Measurements from ENCODE around the gene RB1. TPM values are rescaled to one million over a fixed set of nuclear protein-coding genes. Genes with fewer than 3 reads are reported as not detected.
"Not testable (repeated sequence)": the region's sequence is repeated elsewhere in the genome, so short reads cannot be mapped to it uniquely, and the experiment has no call there.

Gene RB1
- total RNA-seq, 1 donor from 2014 or later: 44.9 TPM

DNA sequence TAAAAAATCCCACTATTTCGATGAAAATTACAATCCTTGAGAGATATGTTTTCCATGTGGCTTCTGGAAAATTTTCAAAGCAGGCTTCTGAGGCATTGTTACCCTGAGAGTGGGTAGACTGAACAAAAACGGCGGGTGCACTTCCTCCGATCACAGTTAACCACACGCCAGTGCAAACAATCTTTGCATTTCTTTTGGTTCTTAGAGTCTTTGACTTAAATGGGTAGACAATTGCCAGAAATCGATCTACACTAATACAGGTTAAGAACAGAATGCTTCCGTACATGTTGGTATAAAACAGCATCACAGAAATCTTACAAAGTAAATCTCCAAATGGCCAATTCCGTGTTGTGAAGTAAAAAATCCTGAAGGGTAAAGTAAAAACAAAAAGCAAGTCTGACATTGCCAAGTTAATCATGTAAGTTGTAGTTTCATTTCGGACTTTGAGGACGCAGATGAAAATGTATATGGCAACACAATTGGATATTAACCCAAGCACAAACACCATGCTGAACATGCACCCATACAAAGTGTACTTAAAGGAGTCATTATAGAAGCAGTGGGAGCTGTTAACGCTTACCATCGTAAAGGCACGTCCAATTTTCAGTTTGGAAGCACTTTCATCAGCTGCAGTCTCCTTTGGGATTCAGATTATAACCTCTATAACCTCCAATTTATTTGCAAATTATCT, 108.4 kb downstream of the RB1 start:
- DNase-seq: peak; percentile 67

DNA sequence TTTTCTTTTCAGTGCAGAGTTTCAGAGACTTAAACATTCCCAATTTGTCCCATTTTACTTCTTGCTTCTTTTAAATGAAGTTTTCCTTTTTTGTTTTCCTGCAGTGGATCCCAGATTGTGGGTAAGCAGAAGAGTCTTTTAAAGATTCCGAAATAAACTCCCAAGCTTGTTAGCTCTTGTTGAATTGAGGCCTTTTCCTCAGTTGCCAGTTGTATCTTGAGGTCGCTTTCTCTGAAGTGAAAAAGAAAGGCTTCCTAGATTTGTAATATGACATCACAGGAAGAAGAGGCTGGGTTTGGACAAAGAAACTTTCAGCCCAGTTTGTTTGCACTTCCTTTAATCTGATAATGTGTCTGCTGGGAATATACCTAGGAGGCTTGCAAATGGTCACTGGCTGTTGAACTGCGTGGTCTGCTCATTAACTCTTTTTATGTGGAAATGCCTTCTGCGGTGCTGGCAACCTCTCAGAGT, 109.4 kb downstream of the RB1 start, which contains the start of gene LPAR6:
Gene LPAR6, minus strand, starts transcription at position 233 of the 471 bp plus-strand sequence. CDS start 690 bp downstream, outside the sequence.
- peak; percentile 78 for DNase-seq

DNA sequence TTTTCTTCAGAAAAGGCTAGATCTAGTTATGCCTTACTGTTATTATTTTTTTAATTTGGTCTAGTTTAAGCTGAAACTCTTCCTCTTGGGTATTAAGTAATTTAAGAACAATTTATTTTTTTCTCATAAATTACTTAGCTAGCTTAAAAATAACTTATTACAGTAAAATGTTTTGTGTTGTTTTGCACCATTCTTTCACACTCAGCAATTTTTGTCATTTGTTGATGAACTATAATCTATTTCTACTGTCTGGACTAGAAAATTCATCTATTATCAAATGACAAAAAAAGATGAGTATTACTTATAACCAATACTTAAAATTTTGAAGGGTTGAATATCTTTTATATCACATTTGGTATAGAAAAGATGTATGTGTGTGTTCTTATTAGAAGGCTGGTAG, 111.0 kb downstream of the RB1 start:
- DNase-seq: no peak

- DNase-seq: no peak
Observed at GRCh38 chr13:48415516-48415915, 112.0 kb downstream of the RB1 start.

DNA sequence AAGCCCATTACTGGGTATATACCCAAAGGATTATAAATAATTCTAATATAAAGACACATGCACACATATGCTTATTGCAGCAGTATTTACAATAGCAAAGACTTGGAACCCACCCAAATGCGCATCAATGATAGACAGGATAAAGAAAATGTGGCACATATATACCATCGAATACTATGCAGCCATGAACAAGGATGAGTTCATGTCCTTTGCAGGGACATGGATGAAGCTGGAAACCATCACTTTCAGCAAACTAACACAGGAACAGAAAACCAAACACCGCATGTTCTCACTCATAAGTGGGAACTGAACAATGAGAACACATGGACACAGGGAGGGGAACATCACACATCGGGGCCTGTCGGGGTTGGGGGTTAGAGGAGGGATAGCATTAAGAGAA, 118.5 kb downstream of the RB1 start:
- DNase-seq: not testable (repeated sequence)

DNA sequence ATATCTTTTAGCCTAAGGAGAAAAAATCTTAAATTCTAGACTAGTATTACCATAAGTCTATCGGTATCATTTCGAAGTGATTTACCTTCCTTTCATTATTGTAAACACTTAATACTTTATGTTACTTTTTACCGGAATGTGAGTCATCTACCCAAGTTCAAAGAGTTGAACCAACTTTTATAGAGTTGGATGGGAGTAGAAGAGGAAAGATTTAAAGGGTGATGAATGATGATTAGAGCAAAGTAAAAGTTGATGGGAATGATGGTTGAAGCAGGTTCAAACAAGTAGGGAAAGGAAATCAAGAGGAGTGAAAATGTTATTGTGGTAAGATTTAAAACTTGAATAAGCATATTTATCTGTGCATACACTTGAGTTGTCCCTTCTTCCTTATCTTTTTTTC, 120.7 kb downstream of the RB1 start:
- DNase-seq: no peak

DNA sequence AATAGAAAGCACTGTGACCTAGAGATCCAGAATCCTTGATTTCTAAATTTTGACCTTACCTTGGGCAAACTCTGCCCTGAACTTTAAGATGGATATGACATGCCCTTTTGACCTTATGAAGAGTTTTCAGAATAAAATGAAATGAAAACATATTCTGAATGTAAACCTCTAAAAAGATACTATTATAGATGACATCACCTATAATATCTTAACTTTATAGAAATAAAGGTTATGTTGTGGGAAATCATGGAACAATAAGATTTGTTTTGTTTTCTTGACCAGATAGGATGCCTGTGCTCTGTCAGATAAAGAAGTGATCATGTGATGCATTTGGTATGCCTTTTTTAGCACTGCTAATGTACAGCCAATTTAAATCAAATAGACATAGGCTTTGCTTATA, 122.5 kb downstream of the RB1 start:
- DNase-seq: no peak

DNA sequence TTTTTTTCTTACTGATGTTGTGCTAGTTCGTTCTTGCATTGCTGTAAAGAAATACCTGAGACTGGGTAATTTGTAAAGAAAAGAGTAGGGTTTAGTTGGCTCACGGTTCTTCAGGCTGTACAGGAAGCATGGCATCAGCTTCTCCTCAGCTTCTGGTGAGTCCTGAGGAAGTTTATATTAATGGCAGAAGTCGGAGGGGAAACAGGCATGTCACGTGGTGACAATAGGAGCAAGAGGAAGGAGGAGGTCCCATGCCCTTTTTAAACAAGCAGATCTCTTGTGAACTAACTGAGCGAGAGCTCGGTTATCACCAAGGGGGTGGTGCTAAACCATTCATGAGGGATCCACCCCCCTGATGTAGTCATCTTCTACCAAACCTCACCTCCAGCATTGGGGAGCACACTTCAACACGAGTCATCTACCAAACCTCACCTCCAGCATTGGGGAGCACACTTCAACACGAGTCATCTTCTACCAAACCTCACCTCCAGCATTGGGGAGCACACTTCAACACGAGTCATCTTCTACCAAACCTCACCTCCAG, 123.3 kb downstream of the RB1 start:
- DNase-seq: not testable (repeated sequence)

- no peak for DNase-seq
Observed at GRCh38 chr13:48429036-48429435, 125.5 kb downstream of the RB1 start.

- no peak for DNase-seq
Observed at GRCh38 chr13:48429886-48430285, 126.3 kb downstream of the RB1 start.

DNA sequence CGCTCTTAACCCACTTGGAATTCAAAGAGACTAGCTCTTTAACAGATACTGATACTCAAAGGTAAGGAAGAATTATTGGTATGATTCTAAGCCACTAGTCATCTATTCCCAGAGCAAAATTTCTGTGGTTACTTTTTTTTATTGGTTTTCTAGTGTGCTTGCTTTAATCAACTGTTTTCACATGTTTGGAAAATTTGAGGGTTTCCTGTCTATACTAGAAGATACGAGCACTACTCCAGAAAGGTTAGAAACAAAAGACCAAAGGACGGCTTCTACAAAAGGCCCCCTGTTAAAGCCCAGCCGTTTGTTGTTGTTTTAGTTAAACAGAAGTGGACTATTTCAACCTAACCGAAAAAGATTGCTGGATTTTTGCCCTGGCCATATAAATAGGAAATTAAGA, 127.9 kb downstream of the RB1 start:
- DNase-seq: no peak

- DNase-seq: peak; percentile 33
Observed at GRCh38 chr13:48431987-48432615, 128.6 kb downstream of the RB1 start.

DNA sequence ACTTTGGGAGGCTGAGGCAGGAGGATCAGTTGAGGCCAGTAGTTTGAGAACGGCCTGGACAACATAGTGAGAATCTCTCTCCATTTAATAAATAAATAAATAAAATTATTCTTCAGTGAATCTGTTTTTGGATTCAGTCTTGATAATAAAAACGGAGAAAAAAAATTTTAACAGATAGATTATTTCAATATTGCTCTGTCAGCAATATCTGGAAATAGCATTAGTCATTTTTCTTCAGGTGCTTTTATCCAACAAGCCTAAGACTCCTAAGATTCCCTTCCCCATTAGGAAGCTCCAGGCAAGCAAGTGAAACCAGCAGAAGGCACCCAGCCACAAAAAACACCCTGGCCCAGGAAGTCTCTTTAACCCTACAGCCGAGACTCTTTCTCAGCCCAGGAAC, 130.6 kb downstream of the RB1 start:
- DNase-seq: no peak

GRCh38 chr13:48436661-48437288, 133.2 kb downstream of the RB1 start:
- DNase-seq: no peak

- no peak for DNase-seq
Observed at GRCh38 chr13:48437371-48437770, 133.8 kb downstream of the RB1 start.

DNA sequence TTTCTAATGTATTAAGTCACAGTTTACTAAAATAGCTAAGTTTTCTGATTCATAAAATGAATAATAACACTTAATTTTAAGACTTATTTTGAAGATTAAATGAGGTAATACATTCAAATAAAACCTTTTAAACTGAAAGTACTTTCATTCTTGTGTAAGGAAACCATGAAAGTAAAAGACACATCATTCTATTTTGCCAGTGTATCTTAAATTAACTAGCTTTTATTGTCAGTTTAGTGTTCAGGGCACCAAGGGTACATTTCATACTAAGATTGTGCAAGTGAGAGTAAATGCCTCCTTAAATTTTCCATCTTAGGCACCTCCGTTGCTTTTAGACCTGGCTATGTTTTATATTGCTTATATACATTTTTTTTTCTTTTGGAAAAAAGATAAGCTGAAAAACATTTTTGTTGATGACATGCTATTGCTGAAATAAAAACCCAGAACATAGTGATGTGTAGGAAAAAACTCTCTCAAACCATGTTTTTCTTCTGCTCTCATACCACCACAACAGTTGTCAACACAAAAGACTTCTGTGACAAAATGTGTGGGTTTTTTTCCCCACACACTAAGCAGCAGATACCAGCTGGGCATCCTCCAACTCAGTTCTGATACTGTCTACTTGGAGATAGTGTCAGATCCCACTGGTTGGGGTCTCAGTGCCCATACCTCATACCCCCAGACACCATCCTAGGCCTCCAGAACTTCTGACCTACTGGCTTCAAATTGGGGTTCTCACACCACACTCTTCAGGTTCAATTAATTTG, 140.1 kb downstream of the RB1 start:
- DNase-seq: no peak

- DNase-seq: no peak
Observed at GRCh38 chr13:48446464-48446863, 142.9 kb downstream of the RB1 start.

- DNase-seq: no peak
Observed at GRCh38 chr13:48448285-48448958, 144.9 kb downstream of the RB1 start.

DNA sequence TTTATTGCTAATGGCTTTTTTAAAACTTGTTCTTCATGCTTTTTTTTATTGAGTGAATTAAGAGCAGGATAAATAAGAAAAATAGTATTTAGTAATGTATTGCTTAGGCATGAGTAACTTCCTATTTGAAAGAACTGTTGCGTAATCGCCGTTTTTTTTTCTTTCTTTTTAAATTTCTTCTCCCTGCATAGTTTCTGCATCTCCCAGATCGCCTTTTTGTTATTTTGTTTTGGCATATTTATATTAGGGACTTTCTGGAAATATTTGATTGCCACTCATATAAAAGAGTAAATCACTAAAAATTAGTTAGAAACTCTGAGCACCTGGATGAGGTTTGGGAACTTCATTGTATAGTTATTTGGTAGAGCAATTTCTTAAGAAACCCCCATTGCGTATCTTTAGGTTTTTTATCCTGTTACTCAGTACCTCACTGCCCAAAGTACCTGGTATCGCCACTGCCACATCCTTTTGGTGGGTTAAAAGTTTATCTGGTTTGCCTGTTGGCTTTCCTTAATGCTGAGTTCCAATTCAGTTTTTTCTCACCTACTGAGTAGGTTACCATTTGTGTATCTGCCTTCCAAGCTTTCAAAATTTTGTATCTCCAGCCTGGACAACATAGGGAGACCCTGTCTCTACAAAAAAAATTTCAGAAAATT, 145.5 kb downstream of the RB1 start:
- no peak for DNase-seq

DNA sequence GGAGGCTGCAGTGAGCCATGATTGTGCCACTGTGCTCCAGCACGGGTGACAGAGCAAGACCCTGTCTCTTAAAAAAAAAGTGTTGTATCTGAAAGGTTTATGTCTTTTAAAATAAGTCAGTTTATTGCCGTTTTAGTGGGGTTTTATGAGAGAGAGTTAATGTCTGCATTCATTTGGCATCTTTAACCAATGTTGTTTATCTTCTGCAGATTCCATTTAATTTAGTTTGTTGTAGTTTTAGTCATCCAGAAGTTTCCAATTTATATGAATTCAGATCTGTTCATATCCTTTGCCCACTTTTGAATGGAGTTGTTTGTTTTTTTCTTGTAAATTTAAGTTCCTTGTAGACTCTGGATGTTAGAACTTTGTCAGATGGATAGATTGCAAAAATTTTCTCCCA, 146.1 kb downstream of the RB1 start:
- DNase-seq: no peak

DNA sequence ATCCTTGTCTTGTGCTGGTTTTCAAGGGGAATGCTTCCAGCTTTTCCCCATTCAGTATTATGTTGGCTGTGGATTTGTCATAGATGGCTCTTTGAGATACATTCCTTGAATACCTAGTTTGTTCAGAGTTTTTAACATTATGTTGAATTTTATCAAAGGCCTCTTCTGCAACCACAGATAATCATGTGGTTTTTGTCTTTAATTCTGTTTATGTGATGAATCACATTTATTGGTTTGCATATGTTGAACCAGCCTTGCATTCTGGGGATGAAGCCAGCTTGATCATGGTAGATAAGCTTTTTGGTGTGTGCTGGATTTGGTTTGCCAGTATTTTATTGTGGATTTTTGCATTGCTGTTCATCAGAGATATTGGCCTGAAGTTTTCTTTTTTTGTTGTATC, 147.6 kb downstream of the RB1 start:
- DNase-seq: not testable (repeated sequence)
